ENCODE results near the gene CD300E.

- no peak for TF ChIP-seq POLR2A (IDR thresholded peaks at IDR 0.05)
- TF ChIP-seq EP300 (IDR thresholded peaks at IDR 0.05), result no peak
- no peak for TF ChIP-seq POLR2AphosphoS5 (IDR thresholded peaks at IDR 0.05)
Observed at GRCh38 chr17:74603037-74603635, 20.4 kb downstream of the CD300E start.

All from upper lobe of left lung (tissue), 4 donors.